Thyroid gland (tissue), 4 donors: ENCODE measurements around the gene KRTAP4-7.
"Not testable (repeated sequence)": the region's sequence is repeated elsewhere in the genome, so short reads cannot be mapped to it uniquely, and the experiment has no call there.

ENCODE experiments used
- CTCF ChIP-seq, 6 experiments: fragments of 200-600 bp in 3 of 6; fragments of 450-650 bp in 3 of 6; sonication (generic) in 3 of 6; IDR thresholded peaks; one replicate each; pipeline ENCODE4 v1.5.1; 2016 to 2019; ENCODE audit warnings: antibody characterized with exemption in 6 of 6, mild to moderate bottlenecking in 2 of 6, inconsistent platforms in 1 of 6, moderate library complexity in 1 of 6
- POLR2A ChIP-seq, 2 donors: fragments of 450-650 bp; IDR thresholded peaks; one replicate each; pipeline ENCODE4 v1.6.1; 2017; ENCODE audit warnings: antibody characterized with exemption in 2 of 2, mild to moderate bottlenecking in 2 of 2, moderate library complexity in 1 of 2

GRCh38 chr17:41084100-41084856 lies at the start of gene KRTAP4-7:
- TF ChIP-seq CTCF, POLR2A (IDR thresholded peaks at IDR 0.05): not testable (repeated sequence)
